Neural cell (in vitro differentiated cells): ENCODE results near the gene PRKCA.

Experiments used
- CTCF ChIP-seq: fragments of 450-650 bp; IDR thresholded peaks from 2 replicates; pipeline ENCODE4 v1.5.1; 2014; ENCODE audit warnings: antibody characterized with exemption, mild to moderate bottlenecking, moderate library complexity; ENCODE audit not compliant: poor library complexity, severe bottlenecking
- EP300 ChIP-seq: fragments of 450-650 bp; conservative IDR thresholded peaks from 2 replicates; pipeline ENCODE4 v1.6.1; 2014; ENCODE audit warnings: antibody characterized with exemption, mild to moderate bottlenecking, moderate library complexity; ENCODE audit not compliant: poor library complexity, severe bottlenecking
- EZH2 ChIP-seq: fragments of 200-600, 300-800 bp; shearing (Covaris generic), sonication (generic); IDR thresholded peaks from 2 replicates; pipeline ENCODE4 v1.6.1; 2014; ENCODE audit warnings: antibody characterized with exemption, low read length, borderline replicate concordance, mild to moderate bottlenecking; ENCODE audit not compliant: insufficient read depth, poor library complexity, severe bottlenecking
- MXI1 ChIP-seq: fragments of 450-650 bp; conservative IDR thresholded peaks from 2 replicates; pipeline ENCODE4 v1.6.1; 2014; ENCODE audit warnings: antibody characterized with exemption, mild to moderate bottlenecking; ENCODE audit not compliant: poor library complexity, severe bottlenecking
- POLR2AphosphoS5 ChIP-seq: IDR thresholded peaks from 2 replicates; pipeline ENCODE4 v1.6.1; 2012
- RAD21 ChIP-seq: fragments of 450-650 bp; conservative IDR thresholded peaks from 2 replicates; pipeline ENCODE4 v1.6.1; 2014; ENCODE audit warnings: antibody characterized with exemption, mild to moderate bottlenecking, moderate library complexity
- REST ChIP-seq: IDR thresholded peaks from 2 replicates; pipeline ENCODE4 v1.6.1; 2012; ENCODE audit warnings: borderline replicate concordance

- no peak for TF ChIP-seq CTCF
- TF ChIP-seq EZH2, result no peak
- no peak for TF ChIP-seq REST
- no peak for TF ChIP-seq MXI1
- TF ChIP-seq POLR2AphosphoS5, result no peak
- TF ChIP-seq EP300, result no peak
- no peak for TF ChIP-seq RAD21
These were observed 224.4 kb downstream of the PRKCA start for GRCh38 chr17:66526827-66527226.
